Activated T-cell treated with anti-CD3 and anti-CD28 coated beads, Interleukin-2, amount 50 U/mL, for 72 hours (primary cell): ENCODE data around the gene DDX1. TPM values are rescaled to one million over a fixed set of nuclear protein-coding genes. Genes with fewer than 3 reads are reported as not detected.

Source experiments
- ATAC-seq, 2 donors: fragments of 150-1000 bp; cut with Tn5 transposase; replicated peaks in 1 of 2; 2 replicates each; pipeline ENCODE4 v1.10.0; 2021; ENCODE audit warnings: moderate library complexity in 2 of 2, mild to moderate bottlenecking in 1 of 2
- DNase-seq, 2 donors: peaks; one replicate each; pipeline ENCODE4 v3.0.0; 2021 to 2022; ENCODE audit warnings: mixed read lengths in 1 of 2
- H3K27ac Mint-ChIP-seq: one replicate; pipeline ENCODE4 v1.8.0; 2022; ENCODE audit warnings: mild to moderate bottlenecking, moderate library complexity, mixed read lengths
- H3K27me3 Mint-ChIP-seq: one replicate; pipeline ENCODE4 v1.8.0; 2022; ENCODE audit warnings: low read depth, mixed read lengths
- H3K36me3 Mint-ChIP-seq, 2 donors: one replicate each; pipeline ENCODE4 v1.8.0; 2022; ENCODE audit warnings: mixed read lengths in 2 of 2, mild to moderate bottlenecking in 1 of 2; ENCODE audit not compliant: insufficient read depth in 2 of 2
- H3K4me1 Mint-ChIP-seq: one replicate; pipeline ENCODE4 v1.8.0; 2022; ENCODE audit warnings: low read depth, mixed read lengths
- H3K4me3 Mint-ChIP-seq, 2 donors: one replicate each; pipeline ENCODE4 v1.8.0; 2022; ENCODE audit warnings: mild to moderate bottlenecking in 2 of 2, mixed read lengths in 2 of 2, moderate library complexity in 2 of 2
- H3K9me3 Mint-ChIP-seq, 2 donors: one replicate each; pipeline ENCODE4 v1.8.0; 2022; ENCODE audit warnings: mixed read lengths in 2 of 2
- total RNA-seq, 2 donors: library from RNA; stranded (reverse); gene quantifications; one replicate each; pipeline ENCODE4 v1.2.3, GENCODE V29; 2022

The DDX1 gene
- total RNA-seq, 2 donors from 2014 or later: 55.8 to 56.0 TPM

GRCh38 chr2:15633043-15633970 is 41.6 kb downstream of the DDX1 start:
- Mint-ChIP-seq H3K27me3 (no peaks in the 10 kb centered on the region), H3K27ac (peak overlapping the region; percentile 78), H3K4me3 (peak overlapping the region in 1 of 2 donors; percentile 41), H3K36me3 (peaks cover 4 to 13% of the 10 kb centered on the region in 2 donors), H3K4me1 (no peaks in the 10 kb centered on the region), H3K9me3 (no peaks in the 10 kb centered on the region)
- DNase-seq (no peak), ATAC-seq (peak; percentile 61 to 73)

DNA sequence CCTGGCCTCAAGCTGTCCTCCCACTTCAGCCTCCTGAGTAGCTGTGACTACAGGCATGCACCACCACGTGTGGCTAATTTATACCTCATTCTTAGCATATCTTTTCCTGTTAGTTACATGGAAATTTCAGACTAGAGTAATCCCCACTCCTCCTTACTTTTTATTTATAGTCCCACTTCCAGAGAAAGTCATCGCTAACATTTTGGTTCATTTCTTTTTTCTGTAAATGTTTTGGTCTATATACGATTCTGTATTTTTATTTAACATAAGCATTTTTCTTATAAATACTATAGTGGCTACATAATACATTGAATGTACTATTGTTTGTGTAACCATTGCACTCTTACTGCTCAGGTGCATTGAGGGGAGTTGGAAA is 42.3 kb downstream of the DDX1 start:
- peaks cover 4 to 14% of the 10 kb centered on the region in 2 donors for H3K36me3 Mint-ChIP-seq
- ATAC-seq (no peak), DNase-seq (no peak)
- H3K27me3 Mint-ChIP-seq: no peaks in the 10 kb centered on the region
- H3K4me3 Mint-ChIP-seq: no peak overlapping the region
- no peaks in the 10 kb centered on the region for H3K9me3 Mint-ChIP-seq
- H3K27ac Mint-ChIP-seq: peak overlapping the region; percentile 68
- no peaks in the 10 kb centered on the region for H3K4me1 Mint-ChIP-seq

DNA sequence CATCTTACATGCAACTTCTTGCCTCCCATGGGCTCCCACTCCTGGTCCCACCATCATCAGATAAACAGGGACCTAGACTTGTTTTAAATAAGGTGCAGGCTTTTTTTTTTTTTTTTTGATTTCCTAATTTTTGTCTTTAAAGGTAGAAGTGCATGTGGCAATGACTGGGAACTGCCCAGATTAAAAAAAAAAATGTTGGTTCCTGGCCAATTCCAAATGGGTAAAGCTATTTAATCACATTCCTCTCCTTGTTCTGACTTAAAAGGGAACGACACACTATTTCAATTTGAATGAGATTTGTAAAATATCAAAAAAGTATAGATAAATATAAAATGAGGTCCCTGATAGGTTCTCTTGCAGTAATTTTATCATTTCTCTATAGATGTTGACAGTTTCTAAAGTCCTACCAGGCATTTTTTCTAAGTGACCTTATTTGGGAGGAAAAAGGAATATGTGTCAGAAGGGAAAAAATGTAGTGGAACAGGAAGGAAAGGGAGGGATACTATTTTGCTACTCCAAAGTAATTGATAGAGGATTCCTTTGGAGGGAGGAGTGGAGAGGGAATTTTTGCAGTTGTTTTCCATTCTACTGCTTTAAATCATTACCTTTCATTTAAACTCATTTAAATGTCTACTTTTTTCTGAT is 43.3 kb downstream of the DDX1 start:
- H3K27ac Mint-ChIP-seq: no peak overlapping the region
- H3K4me3 Mint-ChIP-seq: no peak overlapping the region
- H3K9me3 Mint-ChIP-seq: no peaks in the 10 kb centered on the region
- DNase-seq: no peak
- ATAC-seq: no peak
- H3K36me3 Mint-ChIP-seq: peaks cover 4 to 21% of the 10 kb centered on the region in 2 donors
- H3K27me3 Mint-ChIP-seq: no peaks in the 10 kb centered on the region
- H3K4me1 Mint-ChIP-seq: no peaks in the 10 kb centered on the region

DNA sequence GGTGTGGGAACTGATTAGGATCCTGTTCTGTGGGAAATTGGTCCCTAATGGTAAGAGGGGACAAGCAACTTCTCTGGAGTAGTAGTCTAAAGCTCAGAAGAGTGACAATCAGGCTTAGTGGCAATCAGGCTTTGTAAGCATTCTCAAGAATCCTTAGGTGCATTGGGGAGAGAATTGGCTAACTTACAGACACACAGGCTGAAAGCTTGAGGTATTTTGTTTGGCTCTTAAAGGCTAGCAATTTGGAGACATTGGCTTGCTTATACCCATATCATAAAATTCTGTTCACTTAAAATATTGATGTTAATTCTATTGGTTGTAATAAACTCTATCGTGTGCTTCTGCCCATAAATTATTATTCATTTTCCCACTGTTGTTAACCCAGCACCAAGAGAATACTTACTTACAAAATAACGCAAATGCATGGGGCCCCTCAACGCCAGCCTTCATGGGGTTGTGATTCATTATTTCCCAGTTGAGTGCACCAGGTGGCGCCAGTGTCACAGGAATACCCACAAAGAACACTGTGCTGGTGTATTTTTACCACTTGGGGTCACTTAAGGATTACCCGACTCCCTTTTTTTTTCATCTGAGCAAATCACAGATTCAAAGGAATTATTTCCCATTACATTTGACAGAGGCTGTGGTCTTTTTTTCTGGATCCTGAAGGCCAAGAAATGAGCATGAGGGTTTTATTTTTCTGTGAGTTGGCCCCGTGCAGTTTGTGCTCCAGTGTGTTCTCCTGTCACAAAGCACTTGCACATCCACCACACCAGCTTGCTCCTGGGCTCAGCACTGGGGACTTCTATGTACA is 45.5 kb downstream of the DDX1 start:
- DNase-seq: peak; percentile 45 to 48
- no peaks in the 10 kb centered on the region for H3K4me1 Mint-ChIP-seq

GRCh38 chr2:15638720-15639119 is 47.1 kb downstream of the DDX1 start:
- Mint-ChIP-seq H3K9me3 (peaks cover 5 to 7% of the 10 kb centered on the region in 2 donors), H3K4me1 (peaks cover under 1% of the 10 kb centered on the region), H3K27ac (no peak overlapping the region), H3K27me3 (no peaks in the 10 kb centered on the region), H3K36me3 (peaks cover 11 to 22% of the 10 kb centered on the region in 2 donors), H3K4me3 (no peak overlapping the region)
- DNase-seq (no peak), ATAC-seq (no peak)

More for the DNA sequence above, 45.5 kb downstream of the DDX1 start:
- peaks cover 5 to 7% of the 10 kb centered on the region in 2 donors for H3K9me3 Mint-ChIP-seq
- no peak overlapping the region for H3K4me3 Mint-ChIP-seq
- ATAC-seq: peak; percentile 75 to 77
- H3K27ac Mint-ChIP-seq: peak overlapping the region; percentile 65
- H3K36me3 Mint-ChIP-seq: peaks cover 12 to 24% of the 10 kb centered on the region in 2 donors
- H3K27me3 Mint-ChIP-seq: no peaks in the 10 kb centered on the region

DNA sequence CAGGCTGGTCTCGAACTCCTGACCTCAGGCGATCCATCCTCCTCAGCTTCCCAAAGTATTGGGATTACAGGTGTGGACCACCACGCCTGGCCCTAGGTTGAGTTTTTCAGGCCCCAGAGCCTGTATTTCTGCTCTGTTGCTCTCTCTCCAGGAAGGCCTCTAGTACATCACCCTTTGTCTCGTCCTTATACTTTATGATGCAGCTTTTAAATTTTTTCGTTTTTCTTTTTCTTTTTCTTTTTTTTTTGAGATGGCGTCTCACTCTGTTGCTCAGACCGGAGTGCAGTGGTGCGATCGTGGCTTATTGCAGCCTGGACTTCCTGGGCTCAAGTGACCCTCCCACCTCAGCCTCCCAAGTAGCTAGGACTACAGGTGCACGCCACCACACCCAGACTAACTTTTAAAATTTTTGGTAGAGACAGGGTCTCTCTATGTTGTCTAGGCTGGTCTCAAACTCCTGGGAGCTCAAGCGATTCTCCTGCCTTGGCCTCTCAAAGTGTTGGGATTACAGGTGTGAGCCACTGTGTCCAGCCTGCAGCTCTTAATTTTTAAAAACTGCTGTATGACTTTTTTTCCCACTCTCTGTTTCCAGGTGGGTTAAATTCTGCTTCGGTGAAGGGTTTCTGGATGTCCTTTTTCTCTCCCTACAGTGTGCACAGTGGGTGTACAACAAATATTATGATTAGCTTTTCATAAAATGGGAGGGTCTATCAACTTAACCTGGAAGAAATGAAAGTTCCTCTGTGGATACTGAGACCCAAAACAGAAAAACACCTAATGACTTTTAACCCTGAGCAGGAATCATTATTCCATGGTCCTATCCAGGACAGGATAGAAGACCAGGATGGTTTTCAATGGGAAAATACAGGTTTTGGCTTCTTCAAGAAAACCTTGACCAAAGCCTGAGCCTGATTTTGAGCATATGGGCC is 47.9 kb downstream of the DDX1 start:
- H3K27me3 Mint-ChIP-seq: no peaks in the 10 kb centered on the region
- no peak overlapping the region for H3K4me3 Mint-ChIP-seq
- ATAC-seq: no peak
- peaks cover 5 to 7% of the 10 kb centered on the region in 2 donors for H3K9me3 Mint-ChIP-seq
- peaks cover 7% of the 10 kb centered on the region for H3K4me1 Mint-ChIP-seq
- H3K36me3 Mint-ChIP-seq: peaks cover 10 to 20% of the 10 kb centered on the region in 2 donors
- DNase-seq: no peak
- no peak overlapping the region for H3K27ac Mint-ChIP-seq

GRCh38 chr2:15640261-15640711 is 48.6 kb downstream of the DDX1 start:
- peaks cover 5 to 7% of the 10 kb centered on the region in 2 donors for H3K9me3 Mint-ChIP-seq

DNA sequence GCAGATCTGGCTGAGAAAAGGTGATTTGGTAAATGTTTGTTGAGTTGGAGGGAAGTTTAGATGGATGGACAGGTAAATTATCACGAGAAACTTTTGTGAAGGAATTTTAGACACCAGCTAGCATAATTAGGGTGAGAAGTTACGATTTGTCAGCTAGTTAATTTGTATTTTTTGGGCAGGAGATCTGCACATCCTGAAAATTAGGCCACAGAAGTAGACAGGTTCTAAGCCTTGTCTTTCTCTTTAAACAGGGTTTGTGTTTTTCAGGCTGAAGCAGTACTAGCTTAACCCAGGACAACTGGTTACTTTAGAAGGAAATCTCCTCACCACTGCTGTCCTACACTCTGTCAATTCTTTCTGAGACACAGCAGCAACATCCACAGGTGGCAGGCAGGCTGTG is 49.1 kb downstream of the DDX1 start:
- DNase-seq (no peak), ATAC-seq (no peak)
- Mint-ChIP-seq H3K4me3 (no peak overlapping the region), H3K4me1 (peaks cover 7% of the 10 kb centered on the region), H3K27me3 (no peaks in the 10 kb centered on the region), H3K36me3 (peaks cover 10 to 19% of the 10 kb centered on the region in 2 donors), H3K9me3 (peaks cover 5 to 7% of the 10 kb centered on the region in 2 donors), H3K27ac (no peak overlapping the region)

More at GRCh38 chr2:15640261-15640711, 48.6 kb downstream of the DDX1 start:
- Mint-ChIP-seq H3K36me3 (peaks cover 10 to 19% of the 10 kb centered on the region in 2 donors), H3K27ac (no peak overlapping the region), H3K4me1 (peaks cover 7% of the 10 kb centered on the region), H3K27me3 (no peaks in the 10 kb centered on the region), H3K4me3 (no peak overlapping the region)
- DNase-seq (no peak), ATAC-seq (no peak)

GRCh38 chr2:15641530-15641982 is 49.9 kb downstream of the DDX1 start:
- H3K4me3 Mint-ChIP-seq: no peak overlapping the region
- ATAC-seq (no peak), DNase-seq (no peak)

GRCh38 chr2:15642011-15642814 is 50.5 kb downstream of the DDX1 start:
- no peaks in the 10 kb centered on the region for H3K27me3 Mint-ChIP-seq
- H3K9me3 Mint-ChIP-seq: peaks cover 5 to 7% of the 10 kb centered on the region in 2 donors
- DNase-seq (no peak), ATAC-seq (no peak)
- H3K36me3 Mint-ChIP-seq: peaks cover 10 to 19% of the 10 kb centered on the region in 2 donors
- no peak overlapping the region for H3K4me3 Mint-ChIP-seq
- H3K27ac Mint-ChIP-seq: no peak overlapping the region
- H3K4me1 Mint-ChIP-seq: peaks cover 7% of the 10 kb centered on the region

More at GRCh38 chr2:15641530-15641982, 49.9 kb downstream of the DDX1 start:
- Mint-ChIP-seq H3K9me3 (peaks cover 5 to 7% of the 10 kb centered on the region in 2 donors), H3K27ac (no peak overlapping the region), H3K27me3 (no peaks in the 10 kb centered on the region), H3K4me1 (peaks cover 7% of the 10 kb centered on the region), H3K36me3 (peaks cover 10 to 19% of the 10 kb centered on the region in 2 donors)

GRCh38 chr2:15642815-15643500 is 51.3 kb downstream of the DDX1 start:
- peaks cover 7% of the 10 kb centered on the region for H3K4me1 Mint-ChIP-seq
- no peaks in the 10 kb centered on the region for H3K27me3 Mint-ChIP-seq
- no peak for DNase-seq
- ATAC-seq: no peak
- no peak overlapping the region for H3K27ac Mint-ChIP-seq
- H3K4me3 Mint-ChIP-seq: no peak overlapping the region
- peaks cover 5 to 7% of the 10 kb centered on the region in 2 donors for H3K9me3 Mint-ChIP-seq
- H3K36me3 Mint-ChIP-seq: peaks cover 10 to 19% of the 10 kb centered on the region in 2 donors
